A172 (cell line): ENCODE data around the gene ANK3. TPM values are rescaled to one million over a fixed set of nuclear protein-coding genes. Genes with fewer than 3 reads are reported as not detected.

Experiments
- DNase-seq: peaks from one replicate; pipeline ENCODE4 v3.0.0-alpha.2; 2015; ENCODE audit warnings: low spot score
- total RNA-seq: library from RNA; depleted of rRNA; stranded (reverse); fragments of >200 nt; shearing (Covaris generic); gene quantifications from 2 replicates; pipeline ENCODE4 v1.2.3, GENCODE V29; 2014

ANK3 gene
- total RNA-seq, 1 experiment from 2014 or later: 9.0 TPM

GRCh38 chr10:60140651-60141632, 248.7 kb downstream of the ANK3 start:
- DNase-seq: peak; percentile 71

- DNase-seq: peak; percentile 28
Observed at GRCh38 chr10:60139798-60140566, 249.7 kb downstream of the ANK3 start.

DNA sequence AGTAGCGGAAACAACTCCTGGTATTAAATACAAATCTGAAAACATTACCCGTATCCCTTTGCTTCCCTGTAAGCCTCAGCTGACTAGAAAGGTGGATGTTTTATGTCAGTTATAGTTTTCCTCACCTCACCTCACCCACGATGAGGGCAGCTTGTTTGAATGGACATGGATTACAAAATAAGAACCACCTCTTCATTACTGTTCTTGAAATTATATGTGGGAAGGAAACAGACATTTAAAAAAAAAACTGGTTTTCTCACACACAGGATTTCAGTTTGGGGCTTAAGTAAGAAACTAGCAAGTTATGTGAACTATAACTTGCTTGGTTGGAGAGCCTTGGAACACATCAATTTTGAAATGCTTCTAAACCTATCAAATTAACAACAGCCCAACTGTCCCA, 250.4 kb downstream of the ANK3 start:
- DNase-seq: no peak

GRCh38 chr10:60138842-60139241, 250.8 kb downstream of the ANK3 start:
- no peak for DNase-seq

- no peak for DNase-seq
Observed at GRCh38 chr10:60138026-60138425, 251.6 kb downstream of the ANK3 start.

DNA sequence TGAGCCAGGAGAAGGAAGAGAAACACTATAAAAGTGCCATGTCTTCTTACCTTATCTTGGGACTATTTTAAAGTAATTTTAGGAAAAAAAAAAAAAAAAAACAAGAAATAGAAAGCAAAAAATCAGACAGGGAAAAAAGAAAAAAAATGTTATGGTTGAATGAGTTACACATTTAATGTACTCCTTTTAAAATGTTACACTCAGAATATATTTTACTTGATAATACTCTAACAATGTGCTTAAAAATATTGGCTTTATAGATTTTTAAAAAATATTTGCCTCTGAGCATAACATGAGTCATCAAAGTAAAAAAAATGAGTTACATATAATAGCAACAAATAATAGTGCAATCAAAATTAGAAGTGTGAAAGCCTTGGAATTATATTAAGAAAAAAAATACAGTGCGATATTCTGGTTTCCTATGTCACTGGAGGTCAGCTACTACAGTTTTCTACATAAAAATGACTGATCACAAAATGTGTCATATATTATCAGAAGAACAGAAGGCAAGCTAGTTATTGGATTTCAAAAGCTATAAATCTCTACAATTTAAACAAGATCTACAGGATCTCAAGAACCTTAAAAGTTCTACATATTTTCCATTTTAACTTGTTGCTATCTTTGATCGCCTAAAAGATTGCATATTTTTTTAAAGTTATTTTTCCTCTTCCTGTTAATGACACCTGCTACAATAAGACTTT, 252.2 kb downstream of the ANK3 start:
- DNase-seq: no peak

DNA sequence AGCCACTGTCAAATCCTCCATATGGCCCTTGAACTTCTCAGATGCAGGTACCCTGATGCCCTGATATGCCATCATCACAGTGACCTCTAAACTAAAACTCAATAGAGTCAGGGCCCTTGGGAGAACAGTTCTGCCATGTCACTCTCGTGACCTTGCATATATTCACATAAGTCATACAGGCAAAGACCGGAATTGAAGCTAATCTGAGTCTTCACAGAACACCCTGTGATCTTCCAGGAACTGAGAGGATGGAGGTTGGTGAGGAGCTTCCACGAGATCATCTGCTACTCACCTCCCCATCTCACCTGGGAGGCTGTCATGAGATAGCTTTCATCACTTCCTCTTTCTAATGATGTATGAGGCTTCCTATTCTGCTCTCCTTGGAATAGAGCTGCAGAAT, 254.7 kb downstream of the ANK3 start:
- no peak for DNase-seq

DNA sequence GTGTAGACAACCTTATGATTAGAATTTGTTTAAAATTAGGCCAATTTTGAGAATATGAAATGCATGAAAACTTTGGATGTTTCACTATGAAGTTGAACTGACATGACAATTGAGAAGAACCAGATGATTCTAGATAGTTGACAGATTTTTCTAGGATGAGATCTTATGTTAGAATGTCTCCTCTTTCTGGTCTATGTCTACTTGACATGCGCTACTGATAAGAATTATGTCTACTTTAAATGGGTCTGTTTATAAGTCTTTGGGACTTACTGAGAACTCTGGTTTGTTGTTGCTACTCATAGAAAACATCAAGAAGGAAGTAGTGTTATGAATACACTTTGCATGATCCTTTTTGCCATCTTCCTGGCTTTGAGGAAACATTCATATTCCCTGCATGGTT, 255.1 kb downstream of the ANK3 start:
- no peak for DNase-seq

- peak; percentile 16 for DNase-seq
Observed at GRCh38 chr10:60130130-60130579, 259.5 kb downstream of the ANK3 start.

DNA sequence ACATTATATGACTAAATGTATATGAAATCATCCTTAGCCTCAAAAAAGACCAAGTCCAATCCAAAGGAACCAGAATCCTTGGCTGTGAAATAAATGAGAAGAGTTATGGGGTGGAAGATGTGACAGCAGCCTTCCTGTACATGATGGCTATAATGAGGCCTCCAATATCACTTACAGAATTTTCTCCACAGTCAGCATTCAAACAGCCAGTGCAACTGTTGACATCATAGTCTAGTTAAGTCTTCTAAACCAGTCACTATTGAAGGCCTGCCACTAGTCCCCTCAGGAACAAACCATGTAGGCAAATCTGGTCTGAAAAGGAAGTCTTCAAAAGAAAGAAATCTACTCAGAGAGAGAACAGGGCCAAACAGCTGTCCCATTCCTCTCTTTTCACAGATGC, 263.8 kb downstream of the ANK3 start:
- no peak for DNase-seq

- DNase-seq: no peak
Observed at GRCh38 chr10:60124536-60124935, 265.1 kb downstream of the ANK3 start.

GRCh38 chr10:60123668-60124067, 266.0 kb downstream of the ANK3 start:
- DNase-seq: peak; percentile 34

GRCh38 chr10:60123172-60123571, 266.5 kb downstream of the ANK3 start:
- DNase-seq: peak; percentile 85

DNA sequence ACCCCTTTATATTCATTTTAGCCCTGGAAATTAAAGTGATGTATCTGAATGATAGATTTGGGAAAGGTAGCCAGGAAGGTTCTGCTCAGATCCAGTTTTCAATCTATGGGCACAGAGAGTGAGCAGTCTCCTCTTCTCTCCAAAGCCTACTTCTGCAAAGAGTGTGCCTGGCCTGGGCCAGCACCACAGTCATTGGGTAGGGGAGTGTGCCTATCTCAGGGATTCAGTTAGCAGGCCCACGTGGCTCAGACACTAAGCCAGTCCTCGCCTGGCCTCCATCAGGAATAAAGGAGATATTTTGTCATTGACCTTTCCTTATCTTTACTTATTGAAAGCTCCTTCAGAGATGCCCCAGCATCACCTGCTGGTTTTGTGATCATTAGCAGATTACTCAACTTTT, 267.5 kb downstream of the ANK3 start:
- no peak for DNase-seq

DNA sequence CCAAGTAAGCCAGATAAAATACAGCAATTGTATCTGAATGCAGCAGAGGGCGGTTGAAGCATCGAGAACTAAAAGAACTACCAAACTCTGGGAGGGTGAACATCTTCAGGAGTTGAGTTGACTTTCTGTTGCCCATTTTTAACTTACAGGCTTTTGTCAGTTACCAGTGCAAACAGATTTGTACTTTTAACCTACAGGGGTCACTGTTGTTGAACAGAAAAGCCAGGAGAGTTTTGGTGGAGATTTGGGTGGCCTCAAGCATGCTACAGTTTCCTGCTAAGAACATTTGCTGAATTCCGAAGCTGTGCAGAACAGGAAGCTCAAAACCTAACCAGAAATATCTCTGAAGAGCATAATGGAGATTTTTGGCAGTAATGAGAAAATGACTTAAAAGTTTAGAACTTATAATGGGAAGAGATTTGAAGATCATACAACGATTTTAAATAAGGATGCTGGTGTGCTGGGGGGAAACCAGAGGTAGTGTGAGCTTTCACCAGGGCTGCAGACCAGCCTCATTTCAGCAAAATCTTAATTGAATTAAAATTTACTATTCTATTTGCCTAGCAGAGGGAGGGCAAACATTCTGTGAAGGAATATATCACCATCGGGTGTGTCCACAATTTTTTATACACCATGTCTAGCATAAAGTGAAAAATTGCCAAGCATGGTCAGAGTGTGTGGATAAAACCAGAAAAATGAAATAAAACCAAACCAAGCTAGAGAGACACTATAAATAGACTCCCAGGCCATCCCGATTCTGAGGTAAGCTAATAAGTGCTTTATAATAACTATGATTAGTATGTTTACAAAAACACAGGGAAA, 274.7 kb downstream of the ANK3 start:
- peak; percentile 67 for DNase-seq

DNA sequence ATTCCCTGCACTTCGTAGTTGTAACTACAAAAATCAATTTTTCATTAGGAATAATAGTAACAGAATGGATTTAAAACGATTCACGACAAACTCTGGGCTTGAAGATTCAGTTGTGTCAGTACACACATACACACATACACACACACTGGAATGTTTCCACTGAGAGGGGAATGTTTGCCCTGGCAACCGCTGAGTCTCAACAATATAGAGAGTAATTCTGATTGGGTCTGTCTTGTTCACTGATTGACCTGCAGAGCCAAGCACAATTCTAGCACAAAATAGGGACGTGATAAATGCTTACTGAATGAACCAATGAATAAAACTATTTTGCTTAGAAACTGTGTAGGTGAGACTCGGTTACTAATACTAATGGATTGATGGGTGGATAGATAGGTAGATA, 278.9 kb downstream of the ANK3 start:
- no peak for DNase-seq

- DNase-seq: no peak
Observed at GRCh38 chr10:60107308-60107976, 282.2 kb downstream of the ANK3 start.

- DNase-seq: no peak
Observed at GRCh38 chr10:60105295-60105695, 284.4 kb downstream of the ANK3 start.

DNA sequence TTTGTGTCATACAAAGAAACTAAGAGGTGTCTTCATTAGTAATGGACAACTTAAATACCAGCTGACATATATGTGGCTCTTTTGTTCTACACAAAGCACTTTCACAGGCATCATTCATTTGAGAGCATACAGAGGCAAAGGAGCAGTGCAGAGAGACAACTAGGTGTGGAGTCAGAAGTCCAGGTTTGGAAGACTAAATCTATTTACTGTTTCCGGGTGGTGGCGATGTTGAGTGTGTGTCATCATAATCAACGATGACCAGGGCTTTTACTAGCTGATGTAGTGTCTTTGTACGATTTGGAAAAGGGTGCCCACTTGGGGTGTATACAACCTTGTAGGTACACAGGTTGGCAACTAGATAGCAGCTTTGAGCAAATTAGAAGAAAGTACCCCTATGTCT, 287.9 kb downstream of the ANK3 start:
- no peak for DNase-seq

GRCh38 chr10:60099998-60100747, 289.5 kb downstream of the ANK3 start:
- peak; percentile 49 for DNase-seq
